Globus pallidus (tissue), 1 donor: Measurements from ENCODE around the gene IL32.
A peak's percentile ranks its signal among the peaks of the same experiment; 100 is the strongest.

Experiments used
- DNase-seq: peaks from one replicate; pipeline ENCODE4 v3.0.0-alpha.2; 2015; ENCODE audit warnings: low spot score

IL32 gene, protein sequence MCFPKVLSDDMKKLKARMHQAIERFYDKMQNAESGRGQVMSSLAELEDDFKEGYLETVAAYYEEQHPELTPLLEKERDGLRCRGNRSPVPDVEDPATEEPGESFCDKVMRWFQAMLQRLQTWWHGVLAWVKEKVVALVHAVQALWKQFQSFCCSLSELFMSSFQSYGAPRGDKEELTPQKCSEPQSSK

DNA sequence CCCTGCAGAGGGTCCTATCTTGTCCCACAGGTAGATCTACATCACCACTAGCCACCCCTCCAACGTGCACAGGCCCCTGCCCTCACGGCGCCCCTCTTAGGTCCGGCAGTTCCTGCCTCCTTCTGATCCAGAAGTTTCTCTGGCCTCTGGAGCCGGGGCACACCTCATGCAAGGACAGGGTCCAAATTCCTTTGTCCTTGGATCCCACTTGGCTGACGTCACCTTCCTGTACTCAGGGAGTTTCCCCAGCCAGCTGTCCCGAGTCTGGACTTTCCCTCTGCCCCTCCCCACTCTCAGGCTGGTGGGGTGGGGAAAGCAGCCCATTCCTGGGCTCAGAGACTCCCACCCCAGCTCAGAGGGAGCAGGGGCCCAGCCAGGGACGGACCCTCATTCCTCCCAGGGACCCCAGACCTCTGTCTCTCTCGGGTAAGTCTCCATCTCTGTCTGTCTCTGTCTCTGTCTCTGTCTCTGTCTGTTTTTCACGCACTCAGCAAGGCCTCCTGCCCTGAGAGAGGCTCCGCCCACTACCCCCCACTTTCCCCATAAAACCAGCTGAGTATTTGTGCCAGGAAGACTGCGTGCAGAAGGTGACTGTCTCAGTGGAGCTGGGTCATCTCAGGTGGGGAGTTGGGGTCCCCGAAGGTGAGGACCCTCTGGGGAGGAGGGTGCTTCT, at the start of gene IL32:
IL32 (plus strand) TSS at position 572 of the 673 bp plus-strand sequence. CDS start 172 bp downstream, outside the sequence.
- no peak for DNase-seq

- DNase-seq, result no peak
Observed at GRCh38 chr16:3015865-3016521, 49.4 kb upstream of the IL32 start.

DNA sequence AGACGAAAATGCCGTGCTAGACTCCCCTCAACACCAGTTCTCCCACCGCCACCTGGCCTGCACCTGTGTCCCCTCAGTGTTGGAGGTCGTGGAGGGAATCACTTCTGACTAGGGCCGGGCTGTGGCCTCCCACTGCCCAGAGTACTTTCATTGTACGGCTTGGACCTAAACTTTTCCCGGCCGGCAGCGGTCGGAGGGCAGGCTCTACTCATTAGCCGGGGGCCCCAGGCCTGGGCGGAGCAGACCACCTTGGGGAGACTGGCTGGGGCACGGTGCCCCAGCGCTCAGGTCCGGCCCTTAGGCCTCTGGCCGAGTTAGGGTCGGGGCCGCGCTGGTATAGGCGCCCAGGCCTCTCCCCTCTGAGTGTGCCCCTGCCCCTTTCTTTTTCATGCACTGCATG, 48.1 kb upstream of the IL32 start:
- DNase-seq, result no peak

DNA sequence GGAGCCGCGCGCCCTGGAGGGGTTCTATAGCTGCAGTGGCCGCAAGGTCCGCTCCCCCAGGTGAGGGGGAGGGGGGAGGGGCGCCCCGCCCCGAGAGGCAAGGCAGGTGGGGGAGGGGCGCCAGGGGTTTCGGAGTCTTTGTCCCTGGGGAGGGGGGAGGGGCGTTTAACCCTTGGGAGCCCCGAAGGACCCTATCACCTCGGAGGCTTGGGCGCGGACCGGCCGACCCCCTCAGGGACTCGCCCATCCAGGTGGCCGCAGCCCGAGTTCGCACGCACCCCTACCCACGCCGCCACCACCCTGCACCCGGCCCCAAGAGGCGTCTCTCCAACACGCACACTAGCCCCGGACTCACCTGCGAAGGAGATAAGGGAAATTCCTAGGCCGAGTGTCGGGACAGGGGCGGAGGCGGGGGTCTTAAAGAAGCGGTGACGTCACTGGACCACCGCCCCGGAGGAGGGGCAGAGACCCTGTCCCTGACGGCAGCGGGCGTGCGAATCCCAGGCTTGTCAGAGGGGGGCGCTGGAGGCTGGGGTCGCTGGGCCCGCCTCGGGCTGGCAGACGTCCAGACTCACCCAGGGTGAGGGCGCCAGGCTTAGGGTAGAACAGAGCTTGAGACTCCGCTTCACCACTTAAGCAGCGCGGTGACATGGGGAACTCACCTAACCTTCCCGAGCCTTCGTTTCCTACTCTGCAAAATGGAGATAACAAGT, 47.5 kb upstream of the IL32 start, which contains the start of gene CLDN6:
CLDN6 (minus strand) TSS at position 390 of the 713 bp plus-strand sequence. CDS start 2,162 bp downstream, outside the sequence.
- no peak for DNase-seq

DNA sequence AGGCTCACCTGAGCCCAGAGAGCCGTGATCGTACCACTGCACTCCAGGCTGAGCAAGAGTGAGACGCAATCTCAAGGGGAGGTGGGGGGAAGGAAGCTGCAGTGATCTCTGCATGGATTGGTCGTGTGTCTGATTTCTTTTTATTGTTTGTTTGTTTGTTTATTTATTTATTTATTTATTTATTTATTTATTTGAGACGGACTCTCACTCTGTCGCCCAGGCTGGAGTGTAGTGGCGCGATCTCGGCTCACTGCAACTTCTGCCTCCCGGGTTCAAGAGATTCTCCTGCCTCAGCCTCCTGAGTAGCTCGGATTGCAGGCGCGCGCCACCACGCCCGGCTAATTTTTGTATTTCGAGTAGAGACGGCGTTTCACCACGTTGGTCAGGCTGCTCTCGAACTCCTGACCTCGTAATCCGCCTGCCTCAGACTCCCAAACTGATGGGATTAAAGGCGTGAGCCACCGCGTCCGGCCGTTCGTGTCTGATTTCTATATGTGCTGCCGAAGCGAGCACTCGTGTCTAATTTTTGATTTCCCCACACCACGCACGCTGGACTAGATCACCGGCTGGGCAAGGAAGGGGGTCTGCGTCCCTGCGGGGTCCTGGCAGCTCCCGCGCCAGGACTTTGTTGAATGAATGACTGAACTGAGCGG, 45.7 kb upstream of the IL32 start:
- DNase-seq, result no peak

DNA sequence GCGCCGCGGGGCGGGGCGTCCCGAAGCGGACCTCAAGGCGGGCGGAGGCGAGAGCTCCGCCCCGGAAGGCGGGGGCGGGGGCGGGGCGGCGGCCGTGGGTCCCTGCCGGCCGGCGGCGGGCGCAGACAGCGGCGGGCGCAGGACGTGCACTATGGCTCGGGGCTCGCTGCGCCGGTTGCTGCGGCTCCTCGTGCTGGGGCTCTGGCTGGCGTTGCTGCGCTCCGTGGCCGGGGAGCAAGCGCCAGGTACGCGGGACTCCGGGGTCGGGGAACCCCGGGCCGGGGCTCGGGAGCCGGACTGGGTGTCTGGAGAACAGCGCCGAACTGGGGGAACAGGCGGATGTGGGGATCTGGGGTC, 45.2 kb upstream of the IL32 start, which contains the start of gene TNFRSF12A:
TNFRSF12A (plus strand) TSS at position 122 of the 357 bp plus-strand sequence; CDS start at position 152, 30 bp downstream.
- DNase-seq, result peak; percentile 52

DNA sequence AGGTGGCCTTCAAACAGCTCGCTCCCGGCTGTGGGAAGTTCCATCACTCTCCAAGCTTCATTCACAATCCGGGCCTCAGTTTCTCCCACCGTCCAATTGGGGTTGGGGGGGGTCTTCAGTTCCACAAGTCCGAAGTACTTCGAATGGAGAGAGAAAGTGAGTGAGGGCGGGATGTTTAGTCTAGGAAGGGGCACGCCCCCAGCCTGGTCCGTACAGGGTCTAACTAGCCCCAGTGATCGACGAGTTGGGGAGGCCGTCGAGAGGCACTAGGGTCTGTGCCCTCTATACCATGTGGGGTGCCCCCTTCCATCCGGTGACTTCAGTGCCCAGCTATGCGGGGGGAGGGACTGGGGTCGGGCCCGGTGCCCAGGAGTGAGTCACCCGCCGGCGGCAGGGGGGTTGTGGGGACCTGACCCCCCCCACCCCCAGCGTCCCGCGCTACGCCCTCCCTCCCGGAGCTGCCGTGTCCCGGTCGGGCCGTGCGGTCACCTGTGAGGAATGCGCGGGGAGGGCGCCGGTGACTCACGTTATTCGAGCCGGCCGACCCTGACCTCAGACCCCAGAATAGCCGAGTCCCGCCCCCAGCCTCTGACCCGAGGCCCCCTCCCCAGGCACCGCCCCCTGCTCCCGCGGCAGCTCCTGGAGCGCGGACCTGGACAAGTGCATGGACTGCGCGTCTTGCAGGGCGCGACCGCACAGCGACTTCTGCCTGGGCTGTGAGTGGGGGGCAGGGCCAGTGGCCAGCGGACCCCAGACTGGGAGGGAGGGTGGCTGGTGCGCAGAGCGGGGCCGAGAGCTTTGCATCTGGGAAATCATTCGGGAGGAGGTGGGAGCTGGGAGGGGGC, 44.6 kb upstream of the IL32 start:
- DNase-seq, result peak; percentile 27

GRCh38 chr16:3021449-3022207, 43.8 kb upstream of the IL32 start:
- peak; percentile 26 for DNase-seq

DNA sequence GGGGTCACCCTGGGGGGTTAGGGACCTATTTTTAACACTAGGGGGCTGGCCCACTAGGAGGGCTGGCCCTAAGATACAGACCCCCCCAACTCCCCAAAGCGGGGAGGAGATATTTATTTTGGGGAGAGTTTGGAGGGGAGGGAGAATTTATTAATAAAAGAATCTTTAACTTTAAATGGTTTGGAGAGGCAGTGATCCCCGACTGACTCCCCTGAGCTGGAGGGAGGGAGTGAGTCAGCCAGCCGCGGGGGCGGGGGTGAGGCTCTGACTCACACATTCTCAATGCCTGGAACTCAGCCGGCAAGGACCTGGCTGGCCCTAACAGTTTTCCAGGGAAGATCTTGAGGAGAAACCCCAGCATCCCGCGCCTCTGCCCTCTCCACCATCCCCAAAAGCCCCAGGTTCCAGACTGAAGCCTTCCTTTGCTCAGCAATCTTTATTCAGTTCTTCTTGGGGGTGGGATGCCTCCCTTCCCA, 43.2 kb upstream of the IL32 start:
- DNase-seq, result peak; percentile 33

GRCh38 chr16:3022684-3023414, 42.6 kb upstream of the IL32 start:
- DNase-seq, result no peak

GRCh38 chr16:3023415-3023668, 42.1 kb upstream of the IL32 start:
- no peak for DNase-seq

GRCh38 chr16:3023669-3024478, 41.6 kb upstream of the IL32 start, which contains the start of the genes HCFC1R1 and THOC6:
HCFC1R1 (minus strand) TSS chr16:3023942; CDS start chr16:3023941, 1 bp downstream.
THOC6 (plus strand) TSS chr16:3024035; CDS start chr16:3024327, 292 bp downstream.
- DNase-seq, result peak; percentile 96

DNA sequence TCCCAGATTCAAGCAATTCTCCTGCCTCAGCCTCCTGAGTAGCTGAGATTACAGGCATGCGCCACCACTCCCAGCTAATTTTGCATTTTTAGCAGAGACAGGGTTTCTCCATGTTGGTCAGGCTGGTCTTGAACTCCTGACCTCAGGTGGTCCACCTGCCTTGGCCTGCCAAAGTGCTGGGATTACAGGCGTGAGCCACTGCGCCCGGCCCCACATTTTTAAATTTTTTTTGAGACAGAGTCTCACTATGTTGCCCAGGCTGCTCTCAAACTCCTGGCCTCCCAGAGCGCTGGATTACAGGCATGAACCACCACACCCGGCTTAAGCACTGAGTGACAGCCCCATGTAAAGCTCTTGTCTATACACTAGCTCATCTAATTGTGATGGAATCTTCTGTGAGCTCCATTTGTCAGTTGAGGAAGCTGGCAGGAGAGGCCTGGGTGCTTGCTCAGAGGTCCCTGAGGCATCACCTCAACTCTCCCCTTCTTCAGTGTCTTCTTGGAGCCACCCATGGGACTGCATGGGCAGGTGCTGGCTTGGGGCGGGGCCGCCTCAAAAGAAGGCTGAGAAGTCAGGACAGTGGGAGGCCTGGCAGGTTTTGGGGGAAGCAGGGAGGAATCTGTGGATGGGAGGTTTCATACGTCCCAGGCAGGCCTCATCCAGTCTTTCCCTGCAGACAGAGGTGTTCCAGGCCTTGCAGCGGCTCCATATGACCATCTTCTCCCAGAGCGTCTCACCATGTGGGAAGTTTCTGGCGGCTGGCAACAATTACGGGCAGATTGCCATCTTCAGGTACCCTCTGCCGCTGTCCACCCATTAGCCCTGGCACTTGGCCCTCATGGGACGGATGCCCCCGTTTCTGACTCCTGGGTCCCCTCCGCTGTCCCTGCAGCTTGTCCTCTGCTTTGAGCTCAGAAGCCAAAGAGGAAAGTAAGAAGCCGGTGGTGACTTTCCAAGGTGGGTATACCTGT, 40.1 kb upstream of the IL32 start:
- no peak for DNase-seq

DNA sequence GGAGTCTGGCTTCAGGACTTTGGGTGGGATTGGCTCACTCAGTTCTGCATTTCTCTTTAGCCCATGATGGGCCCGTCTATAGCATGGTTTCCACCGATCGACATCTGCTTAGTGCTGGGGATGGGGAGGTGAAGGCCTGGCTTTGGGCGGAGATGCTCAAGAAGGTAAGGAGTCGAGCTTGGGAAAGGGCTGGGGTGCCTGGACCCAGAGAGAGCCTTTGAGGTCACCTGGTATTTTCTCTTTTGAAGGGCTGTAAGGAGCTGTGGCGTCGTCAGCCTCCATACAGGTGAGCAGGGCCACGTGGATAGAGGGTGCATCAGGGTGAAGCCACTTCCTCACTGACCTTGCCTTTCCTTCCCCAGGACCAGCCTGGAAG, 39.4 kb upstream of the IL32 start:
- no peak for DNase-seq

DNA sequence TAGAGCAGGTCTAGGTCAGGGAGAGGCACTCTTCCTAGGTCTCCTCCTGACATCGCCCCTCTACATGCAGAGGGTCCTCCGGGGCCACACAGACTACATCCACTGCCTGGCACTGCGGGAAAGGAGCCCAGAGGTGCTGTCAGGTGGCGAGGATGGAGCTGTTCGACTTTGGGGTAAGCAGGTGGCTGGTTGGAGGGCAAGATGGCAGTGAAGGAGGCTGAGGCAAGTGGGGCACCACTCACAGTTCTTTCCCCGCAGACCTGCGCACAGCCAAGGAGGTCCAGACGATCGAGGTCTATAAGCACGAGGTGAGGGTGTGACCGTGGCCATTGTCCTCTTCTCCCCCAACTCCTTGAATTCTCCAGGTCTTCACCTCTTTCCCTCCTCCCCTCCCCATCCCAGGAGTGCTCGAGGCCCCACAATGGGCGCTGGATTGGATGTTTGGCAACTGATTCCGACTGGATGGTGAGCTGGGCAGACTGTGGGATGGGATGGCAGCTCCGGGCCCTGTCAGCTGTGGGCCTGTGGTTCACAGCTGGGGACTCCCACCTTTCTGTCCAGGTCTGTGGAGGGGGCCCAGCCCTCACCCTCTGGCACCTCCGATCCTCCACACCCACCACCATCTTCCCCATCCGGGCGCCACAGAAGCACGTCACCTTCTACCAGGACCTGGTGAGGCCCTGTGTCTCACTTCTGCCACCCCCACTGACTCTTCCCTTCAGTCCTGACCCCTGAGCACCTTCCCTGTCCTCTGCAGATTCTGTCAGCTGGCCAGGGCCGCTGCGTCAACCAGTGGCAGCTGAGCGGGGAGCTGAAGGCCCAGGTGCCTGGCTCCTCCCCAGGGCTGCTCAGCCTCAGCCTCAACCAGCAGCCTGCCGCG, 38.6 kb upstream of the IL32 start:
- no peak for DNase-seq

- DNase-seq, result no peak
Observed at GRCh38 chr16:3027489-3027795, 38.0 kb upstream of the IL32 start.
